Common myeloid progenitor, CD34-positive (primary cell): ENCODE results near the gene JHY.
A peak's percentile ranks its signal among the peaks of the same experiment; 100 is the strongest.

ENCODE experiments used
- CTCF ChIA-PET: fragments of 350-600 bp; sonication (Branson Sonifier 250); formaldehyde crosslinking; loops from one replicate; lab custom pipeline; 2021; ENCODE audit warnings: antibody characterized with exemption; lab: Charles Lee
- POLR2A ChIA-PET: fragments of 350-600 bp; sonication (Branson Sonifier 250); formaldehyde crosslinking; loops from one replicate; lab custom pipeline; 2021; ENCODE audit warnings: antibody characterized with exemption; lab: Charles Lee
- DNase-seq, 3 donors: peaks; one replicate each; pipeline versions ENCODE4 v3.0.0 to v3.0.0-alpha.2; 2013
- H3K27ac ChIP-seq, 2 experiments: 1 replicate in 1 of 2; 2 replicates in 1 of 2; pipeline ENCODE4 v1.7.0; 2013; ENCODE audit warnings: inconsistent platforms in 2 of 2, low read length in 2 of 2, mild to moderate bottlenecking in 2 of 2, low read depth in 1 of 2, moderate library complexity in 1 of 2; ENCODE audit not compliant: severe bottlenecking in 2 of 2, insufficient read depth in 1 of 2, poor library complexity in 1 of 2
- H3K27me3 ChIP-seq, 5 experiments: replicated peaks in 2 of 5; 1 replicate in 3 of 5; 2 replicates in 2 of 5; pipeline versions ENCODE4 v1.6.1 to v1.7.0; 2013; ENCODE audit warnings: low read length in 4 of 5, mild to moderate bottlenecking in 2 of 5, moderate library complexity in 2 of 5, inconsistent platforms in 1 of 5; ENCODE audit not compliant: insufficient read depth in 5 of 5, control insufficient read depth in 4 of 5
- H3K36me3 ChIP-seq, 4 experiments: 1 replicate in 2 of 4; 2 replicates in 2 of 4; pipeline versions ENCODE4 v1.6.1 to v1.7.0; 2013; ENCODE audit warnings: low read length in 3 of 4, control low read depth in 1 of 4, mild to moderate bottlenecking in 1 of 4; ENCODE audit not compliant: control insufficient read depth in 4 of 4, insufficient read depth in 4 of 4
- H3K4me1 ChIP-seq, 4 experiments: 1 replicate in 3 of 4; 2 replicates in 1 of 4; pipeline versions ENCODE4 v1.6.1 to v1.7.1; 2013; ENCODE audit warnings: low read length in 3 of 4, mild to moderate bottlenecking in 3 of 4, control low read depth in 1 of 4, inconsistent platforms in 1 of 4, moderate library complexity in 1 of 4; ENCODE audit not compliant: control insufficient read depth in 4 of 4, insufficient read depth in 4 of 4; ENCODE audit errors: control extremely low read depth in 1 of 4
- H3K4me3 ChIP-seq, 7 experiments: 1 replicate in 4 of 7; 2 replicates in 3 of 7; pipeline versions ENCODE4 v1.5.1 to v1.7.0; 2013; ENCODE audit warnings: mild to moderate bottlenecking in 7 of 7, low read length in 6 of 7, moderate library complexity in 6 of 7, inconsistent platforms in 2 of 7, low read depth in 2 of 7, control low read depth in 1 of 7; ENCODE audit not compliant: insufficient read depth in 4 of 7, control insufficient read depth in 1 of 7; ENCODE audit errors: extremely low read depth in 1 of 7
- H3K9me3 ChIP-seq, 5 experiments: 1 replicate in 4 of 5; 2 replicates in 1 of 5; pipeline versions ENCODE4 v1.6.1 to v1.7.1; 2013; ENCODE audit warnings: low read length in 4 of 5, mild to moderate bottlenecking in 2 of 5, inconsistent platforms in 1 of 5, low read depth in 1 of 5, moderate library complexity in 1 of 5; ENCODE audit not compliant: control insufficient read depth in 4 of 5, insufficient read depth in 2 of 5; ENCODE audit errors: control extremely low read depth in 1 of 5
- WGBS: methylation state at CpG from one replicate; pipeline ENCODE4 v1.1.5; 2013; ENCODE audit not compliant: insufficient coverage; 5-methylcytosine and 5-hydroxymethylcytosine counted together

JHY gene

GRCh38 chr11:122882857-122883645 lies 492 bp downstream of the JHY start:
- Histone ChIP-seq H3K36me3 (peaks cover 0 to 7% (median 3%) of the 10 kb centered on the region in 4 experiments), H3K4me3 (peak overlapping the region; percentile 58 to 87 (median 81)), H3K4me1 (peaks cover 0 to 29% (median 16%) of the 10 kb centered on the region in 4 experiments), H3K27ac (peak overlapping the region; percentile 81 to 90), H3K9me3 (no peaks in the 10 kb centered on the region), H3K27me3 (no peaks in the 10 kb centered on the region)
- WGBS, result 0% methylated on average over 50 of the region's 63 CpGs
- POLR2A ChIA-PET, result interaction anchor here (0.6 kb wide), 2 partner anchors 199 to 251 kb away, joined by 3 to 4 read pairs; no protein-coding TSS in a partner anchor
- CTCF ChIA-PET, result interaction anchor here (1.2 to 1.4 kb wide), 3 partner anchors 20 to 138 kb away, joined by 4 to 8 read pairs (median 4); no protein-coding TSS in a partner anchor
- DNase-seq, result peak; percentile 57 to 82 (median 72)

GRCh38 chr11:122883646-122883979 lies 1.1 kb downstream of the JHY start:
- H3K4me3 ChIP-seq, result peak overlapping the region in 6 of 7 experiments; percentile 58 to 87 (median 82)
- H3K4me1 ChIP-seq, result peaks cover 0 to 29% (median 16%) of the 10 kb centered on the region in 4 experiments
- POLR2A ChIA-PET, result interaction anchor here (0.6 kb wide), 1 partner anchor 198 kb away, joined by 4 read pairs; no protein-coding TSS in a partner anchor
- peaks cover 0 to 7% (median 3%) of the 10 kb centered on the region in 4 experiments for H3K36me3 ChIP-seq
- WGBS, result 0% methylated on average over 1 of the region's 3 CpGs
- no peaks in the 10 kb centered on the region for H3K27me3 ChIP-seq
- CTCF ChIA-PET, result interaction anchor here (1.2 to 1.4 kb wide), 3 partner anchors 20 to 137 kb away, joined by 4 to 8 read pairs (median 4); no protein-coding TSS in a partner anchor
- no peaks in the 10 kb centered on the region for H3K9me3 ChIP-seq
- peak overlapping the region; percentile 81 to 90 for H3K27ac ChIP-seq
- no peak for DNase-seq

- Histone ChIP-seq H3K9me3 (no peaks in the 10 kb centered on the region), H3K4me3 (no peak overlapping the region), H3K36me3 (peaks cover 0 to 10% (median 5%) of the 10 kb centered on the region in 4 experiments), H3K4me1 (peaks cover 0 to 17% (median 9%) of the 10 kb centered on the region in 4 experiments), H3K27ac (no peak overlapping the region), H3K27me3 (no peaks in the 10 kb centered on the region)
- DNase-seq, result no peak
- ChIA-PET CTCF (no interaction called here), POLR2A (no interaction called here)
- WGBS, result no CpG with 5 or more reads among the region's 2 CpGs
These were observed 5.6 kb downstream of the JHY start for GRCh38 chr11:122888162-122888561.

GRCh38 chr11:122893131-122893530 lies 10.6 kb downstream of the JHY start:
- WGBS, result no CpG with 5 or more reads among the region's 5 CpGs
- Histone ChIP-seq H3K36me3 (peaks cover 0 to 3% (median 1%) of the 10 kb centered on the region in 4 experiments), H3K4me1 (peaks cover 0 to 13% (median 2%) of the 10 kb centered on the region in 4 experiments), H3K27ac (no peak overlapping the region), H3K27me3 (no peaks in the 10 kb centered on the region), H3K9me3 (no peaks in the 10 kb centered on the region), H3K4me3 (no peak overlapping the region)
- ChIA-PET CTCF (interaction anchor here (0.7 kb wide), 1 partner anchor 21 kb away, joined by 3 read pairs; no protein-coding TSS in a partner anchor), POLR2A (no interaction called here)
- peak in 2 of 3 donors; percentile 31 to 37 for DNase-seq

- no peaks in the 10 kb centered on the region for H3K9me3 ChIP-seq
- no peaks in the 10 kb centered on the region for H3K27me3 ChIP-seq
- WGBS, result 100% methylated on average over 2 of the region's 2 CpGs
- POLR2A ChIA-PET, result no interaction called here
- no peak overlapping the region for H3K4me3 ChIP-seq
- H3K36me3 ChIP-seq, result no peaks in the 10 kb centered on the region
- DNase-seq, result no peak
- CTCF ChIA-PET, result interaction anchor here (0.8 to 1.3 kb wide), 2 partner anchors 21 to 28 kb away, joined by 3 read pairs; no protein-coding TSS in a partner anchor
- H3K27ac ChIP-seq, result no peak overlapping the region
- H3K4me1 ChIP-seq, result peaks cover 0 to 17% (median 2%) of the 10 kb centered on the region in 4 experiments
These were observed 13.0 kb downstream of the JHY start for GRCh38 chr11:122895563-122895962.

- H3K4me3 ChIP-seq, result no peak overlapping the region
- H3K27ac ChIP-seq, result no peak overlapping the region
- H3K9me3 ChIP-seq, result no peaks in the 10 kb centered on the region
- 80% methylated on average over 1 of the region's 5 CpGs for WGBS
- no peak for DNase-seq
- ChIA-PET CTCF (interaction anchor here (1.0 kb wide), 1 partner anchor 158 kb away, joined by 3 read pairs; no protein-coding TSS in a partner anchor), POLR2A (no interaction called here)
- no peaks in the 10 kb centered on the region for H3K27me3 ChIP-seq
- H3K36me3 ChIP-seq, result no peaks in the 10 kb centered on the region
- H3K4me1 ChIP-seq, result peaks cover 0 to 14% (median 2%) of the 10 kb centered on the region in 4 experiments
These were observed 15.1 kb downstream of the JHY start for GRCh38 chr11:122897606-122898210.
